Endothelial cell of umbilical vein (primary cell): ENCODE measurements around the gene ELANE.

ENCODE experiments used
- CTCF ChIP-seq, 2 donors: IDR thresholded peaks; 1 replicate in 1 of 2; 2 replicates in 1 of 2; pipeline ENCODE4 v1.5.1; 2011; ENCODE audit warnings: low read length in 2 of 2, mild to moderate bottlenecking in 2 of 2, moderate library complexity in 2 of 2, control low read depth in 1 of 2, inconsistent platforms in 1 of 2, low read depth in 1 of 2; ENCODE audit not compliant: insufficient read depth in 1 of 2; ENCODE audit errors: extremely low read depth in 1 of 2
- EZH2 ChIP-seq: IDR thresholded peaks from 2 replicates; pipeline ENCODE4 v1.6.1; 2012; ENCODE audit warnings: borderline replicate concordance, low read depth, mild to moderate bottlenecking, moderate library complexity, low read length, inconsistent platforms; ENCODE audit not compliant: severe bottlenecking
- FOS ChIP-seq: IDR thresholded peaks from 2 replicates; pipeline ENCODE4 v1.6.1; 2011; ENCODE audit warnings: mild to moderate bottlenecking, low read length, moderate library complexity, borderline replicate concordance; ENCODE audit not compliant: insufficient read depth
- GATA2 ChIP-seq: IDR thresholded peaks from 2 replicates; pipeline ENCODE4 v1.7.0; 2011; ENCODE audit warnings: low read depth, mild to moderate bottlenecking, moderate library complexity, mixed read lengths, low read length; ENCODE audit not compliant: insufficient read length, insufficient read depth
- JUN ChIP-seq: IDR thresholded peaks from 2 replicates; pipeline ENCODE4 v1.6.1; 2011; ENCODE audit warnings: borderline replicate concordance, low read depth; ENCODE audit not compliant: insufficient read length, insufficient read depth
- MYC ChIP-seq: IDR thresholded peaks from one replicate; pipeline ENCODE4 v1.6.1; 2011; ENCODE audit warnings: mild to moderate bottlenecking, low read depth, low read length
- POLR2A ChIP-seq: IDR thresholded peaks from 2 replicates; pipeline ENCODE4 v1.6.1; 2012; ENCODE audit warnings: low read depth, mild to moderate bottlenecking, control low read depth, low read length
- POLR2AphosphoS5 ChIP-seq: IDR thresholded peaks from 2 replicates; pipeline ENCODE4 v1.6.1; 2012; ENCODE audit warnings: low read depth, mild to moderate bottlenecking, control low read depth, low read length, moderate library complexity; ENCODE audit not compliant: insufficient read depth
- TF ChIP-seq, protein P1 (sequence below): IDR thresholded peaks from 2 replicates; pipeline ENCODE4 v1.6.1; 2011; ENCODE audit not compliant: insufficient read depth, insufficient read length

DNA sequence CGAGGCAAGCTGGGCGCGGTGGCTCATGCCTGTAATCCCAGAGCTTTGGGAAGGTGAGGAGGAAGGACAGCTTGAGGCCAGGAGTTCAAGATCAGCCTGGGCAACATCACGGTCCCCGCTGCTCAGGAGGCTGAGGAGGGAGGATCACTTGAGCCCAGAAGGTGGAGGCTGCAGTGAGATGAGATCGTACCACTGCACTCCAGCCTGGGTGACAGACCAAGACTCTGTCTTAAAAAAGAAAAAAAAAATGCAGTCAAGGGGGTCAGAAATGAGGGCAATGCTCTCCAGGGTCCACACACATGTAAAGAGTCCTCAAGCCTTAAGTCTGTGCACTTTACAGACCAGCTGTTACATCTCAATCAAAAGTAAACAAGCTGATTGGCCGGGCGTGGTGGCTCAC, 52.4 kb downstream of the ELANE start:
- TF ChIP-seq EZH2 (no peak), POLR2A (no peak), CTCF (IDR thresholded peaks at IDR 0.05; ENCODE audit: extremely low read depth in 1 of 2, insufficient read depth in 1 of 2, low read depth in 1 of 2, low read length in 2 of 2) (no peak), JUN (no peak), POLR2AphosphoS5 (no peak), MYC (no peak), GATA2 (no peak), FOS (no peak)
- TF ChIP-seq, protein P1, sequence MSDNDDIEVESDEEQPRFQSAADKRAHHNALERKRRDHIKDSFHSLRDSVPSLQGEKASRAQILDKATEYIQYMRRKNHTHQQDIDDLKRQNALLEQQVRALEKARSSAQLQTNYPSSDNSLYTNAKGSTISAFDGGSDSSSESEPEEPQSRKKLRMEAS: no peak
